GM12865 (cell line): ENCODE data around the gene BRD1.

Experiments used
- DNase-seq: peaks from one replicate; pipeline ENCODE4 v3.0.0; 2010; ENCODE audit warnings: low read depth
- H3K4me3 ChIP-seq: 2 replicates; pipeline ENCODE4 v1.5.1; 2011; ENCODE audit warnings: mild to moderate bottlenecking, low read depth, low read length, control low read depth
- TF ChIP-seq, protein P1 (sequence below): IDR thresholded peaks from 2 replicates; pipeline ENCODE4 v1.5.1; 2011; ENCODE audit warnings: low read length, control low read depth, low read depth, inconsistent platforms; ENCODE audit not compliant: insufficient read depth; ENCODE audit errors: missing control alignments

Gene BRD1

DNA sequence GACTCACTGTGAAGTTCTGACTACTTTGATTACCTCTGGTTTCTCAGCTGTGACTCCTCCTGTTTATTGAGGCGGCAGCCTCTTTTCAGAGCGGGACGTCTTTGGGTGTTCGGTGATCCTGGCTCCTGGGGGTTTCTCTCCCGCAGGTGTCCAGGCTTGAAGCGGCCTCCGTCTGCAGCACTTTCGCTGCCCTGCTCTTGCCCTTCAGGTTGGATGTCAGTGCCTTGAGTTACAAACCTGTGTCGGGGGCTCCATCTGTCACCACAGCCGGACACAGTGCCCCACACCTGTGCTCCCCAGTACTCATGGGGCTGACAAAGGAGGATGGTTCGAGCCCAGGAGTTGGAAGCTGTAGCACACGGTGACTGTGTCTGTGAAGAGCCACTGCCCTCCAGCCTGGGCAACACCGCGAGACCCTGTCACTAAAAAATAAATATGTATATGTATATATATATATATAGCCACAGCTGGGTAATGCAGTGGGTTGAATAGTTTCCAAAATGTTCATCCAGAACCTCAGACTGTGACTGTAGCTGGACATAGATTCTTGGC lies 104.1 kb downstream of the BRD1 start:
- TF ChIP-seq, protein P1, sequence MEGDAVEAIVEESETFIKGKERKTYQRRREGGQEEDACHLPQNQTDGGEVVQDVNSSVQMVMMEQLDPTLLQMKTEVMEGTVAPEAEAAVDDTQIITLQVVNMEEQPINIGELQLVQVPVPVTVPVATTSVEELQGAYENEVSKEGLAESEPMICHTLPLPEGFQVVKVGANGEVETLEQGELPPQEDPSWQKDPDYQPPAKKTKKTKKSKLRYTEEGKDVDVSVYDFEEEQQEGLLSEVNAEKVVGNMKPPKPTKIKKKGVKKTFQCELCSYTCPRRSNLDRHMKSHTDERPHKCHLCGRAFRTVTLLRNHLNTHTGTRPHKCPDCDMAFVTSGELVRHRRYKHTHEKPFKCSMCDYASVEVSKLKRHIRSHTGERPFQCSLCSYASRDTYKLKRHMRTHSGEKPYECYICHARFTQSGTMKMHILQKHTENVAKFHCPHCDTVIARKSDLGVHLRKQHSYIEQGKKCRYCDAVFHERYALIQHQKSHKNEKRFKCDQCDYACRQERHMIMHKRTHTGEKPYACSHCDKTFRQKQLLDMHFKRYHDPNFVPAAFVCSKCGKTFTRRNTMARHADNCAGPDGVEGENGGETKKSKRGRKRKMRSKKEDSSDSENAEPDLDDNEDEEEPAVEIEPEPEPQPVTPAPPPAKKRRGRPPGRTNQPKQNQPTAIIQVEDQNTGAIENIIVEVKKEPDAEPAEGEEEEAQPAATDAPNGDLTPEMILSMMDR, result no peak
- no peak for DNase-seq
- H3K4me3 ChIP-seq, result no peak overlapping the region
